8988T (cell line): Measurements from ENCODE around the gene STMND1.

Experiments
- DNase-seq: peaks from one replicate; pipeline ENCODE4 v3.0.0; 2011

The STMND1 gene

DNA sequence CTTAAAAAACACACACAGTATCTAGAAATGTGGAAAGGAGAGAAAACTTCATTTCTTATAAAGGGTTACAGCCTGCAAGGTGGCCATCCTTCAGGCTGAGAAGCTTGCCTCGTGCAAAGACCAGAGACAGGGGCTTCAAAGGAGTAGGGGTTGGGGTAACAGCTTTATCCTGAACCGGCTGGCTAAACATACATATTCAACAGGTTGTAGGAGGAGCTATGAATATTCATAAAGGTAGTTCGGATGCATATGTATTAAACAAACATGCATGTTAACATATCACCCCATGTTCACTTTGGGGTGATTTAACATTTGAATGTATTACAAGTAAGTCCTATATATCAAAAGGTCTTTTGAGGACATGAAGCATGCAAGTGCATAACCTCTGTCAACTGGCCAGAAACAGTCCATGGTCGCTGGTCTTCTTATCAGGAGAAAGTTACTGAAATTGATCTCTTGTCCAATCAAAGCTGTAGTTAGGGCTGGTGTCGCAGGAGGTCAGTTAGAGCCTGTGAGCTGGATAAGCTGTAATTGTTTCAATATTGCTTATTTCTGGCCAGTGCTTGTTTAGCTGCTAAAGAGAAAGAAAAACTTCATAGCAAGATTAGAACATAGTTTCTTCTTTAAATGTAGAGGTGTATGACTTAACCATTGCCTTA is 2.3 kb upstream of the STMND1 start:
- no peak for DNase-seq

DNA sequence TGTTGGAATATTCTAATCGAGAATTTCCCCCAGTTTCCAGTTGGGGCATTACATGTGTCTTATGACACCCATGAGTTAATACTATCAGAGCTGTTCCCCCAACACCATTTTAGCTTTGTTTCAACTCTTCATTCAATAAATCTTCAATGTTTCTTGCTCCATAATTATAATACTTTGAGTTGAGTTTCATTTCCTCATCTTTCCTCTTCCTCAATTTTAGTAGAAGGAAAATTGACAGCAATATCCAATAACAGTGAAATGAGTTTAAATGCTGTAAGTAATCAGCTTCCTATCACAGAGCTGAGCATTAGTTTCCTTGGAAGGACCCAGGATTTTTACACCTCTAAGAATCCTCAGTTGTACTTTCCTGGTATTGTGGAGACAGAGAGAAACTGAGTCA is 1.0 kb upstream of the STMND1 start:
- DNase-seq: no peak

DNA sequence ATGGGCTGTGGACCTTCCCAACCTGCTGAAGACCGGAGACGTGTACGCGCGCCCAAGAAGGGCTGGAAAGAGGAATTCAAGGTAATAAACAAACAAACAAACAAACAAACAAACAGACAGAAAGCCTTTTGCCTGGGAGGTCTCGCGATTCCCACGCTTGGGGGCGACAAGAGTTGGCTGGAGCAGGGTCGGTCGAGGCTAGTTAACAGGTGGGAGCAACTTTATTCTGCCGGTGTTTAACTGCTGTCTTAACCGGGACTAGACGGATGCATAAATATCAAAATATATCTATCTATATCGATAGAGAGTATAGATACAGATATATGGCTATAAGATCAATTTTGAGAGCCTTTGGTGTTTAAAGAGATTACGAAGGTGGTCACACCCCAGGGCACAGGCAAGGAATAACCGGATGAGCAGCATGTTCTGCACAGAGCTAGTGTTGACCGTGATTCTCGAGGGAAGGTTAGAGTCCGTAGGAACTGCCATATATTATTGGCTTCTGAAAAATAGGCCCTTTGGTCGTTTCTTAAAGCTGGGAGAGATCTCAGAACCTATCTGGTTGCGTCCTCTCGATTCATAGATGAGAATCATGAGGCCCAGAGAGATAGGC is 514 bp downstream of the STMND1 start:
- no peak for DNase-seq

DNA sequence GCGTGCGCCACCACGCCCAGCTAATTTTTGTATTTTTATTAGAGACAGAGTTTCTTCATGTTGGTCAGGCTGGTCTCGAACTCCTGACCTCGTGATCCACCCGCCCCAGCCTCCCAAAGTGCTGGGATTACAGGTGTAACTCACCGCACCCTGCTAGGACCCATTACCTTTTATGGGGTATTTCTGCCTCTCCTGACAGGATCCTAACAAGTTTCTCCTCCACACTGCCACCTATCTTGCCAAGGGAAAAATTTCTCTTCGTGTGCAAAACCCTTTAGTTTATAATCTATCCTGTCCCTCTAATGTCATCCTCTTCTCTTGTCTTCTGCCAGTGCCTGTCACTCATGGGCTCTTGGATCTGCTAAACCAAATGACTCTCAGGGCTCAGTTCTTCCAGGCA is 1.9 kb downstream of the STMND1 start:
- no peak for DNase-seq

DNA sequence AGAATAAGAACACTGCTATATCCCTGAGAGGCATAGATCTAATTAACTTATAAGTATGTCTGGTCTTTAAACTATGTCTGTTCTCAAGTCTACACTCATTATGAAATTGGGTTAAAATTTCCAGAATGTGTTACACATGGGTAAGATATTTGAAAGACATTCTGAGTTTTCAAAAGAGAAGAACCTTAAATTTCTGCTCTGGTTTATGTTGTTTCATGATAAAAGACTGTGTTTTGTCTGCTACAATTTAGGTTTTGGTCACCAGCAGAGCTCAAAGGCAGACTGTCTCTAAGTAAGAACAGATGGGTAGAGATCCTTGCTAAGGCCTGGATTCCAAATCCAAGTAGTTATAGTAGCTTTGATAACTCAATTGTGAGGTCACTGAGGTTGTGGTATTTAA is 6.0 kb downstream of the STMND1 start:
- DNase-seq: no peak

DNA sequence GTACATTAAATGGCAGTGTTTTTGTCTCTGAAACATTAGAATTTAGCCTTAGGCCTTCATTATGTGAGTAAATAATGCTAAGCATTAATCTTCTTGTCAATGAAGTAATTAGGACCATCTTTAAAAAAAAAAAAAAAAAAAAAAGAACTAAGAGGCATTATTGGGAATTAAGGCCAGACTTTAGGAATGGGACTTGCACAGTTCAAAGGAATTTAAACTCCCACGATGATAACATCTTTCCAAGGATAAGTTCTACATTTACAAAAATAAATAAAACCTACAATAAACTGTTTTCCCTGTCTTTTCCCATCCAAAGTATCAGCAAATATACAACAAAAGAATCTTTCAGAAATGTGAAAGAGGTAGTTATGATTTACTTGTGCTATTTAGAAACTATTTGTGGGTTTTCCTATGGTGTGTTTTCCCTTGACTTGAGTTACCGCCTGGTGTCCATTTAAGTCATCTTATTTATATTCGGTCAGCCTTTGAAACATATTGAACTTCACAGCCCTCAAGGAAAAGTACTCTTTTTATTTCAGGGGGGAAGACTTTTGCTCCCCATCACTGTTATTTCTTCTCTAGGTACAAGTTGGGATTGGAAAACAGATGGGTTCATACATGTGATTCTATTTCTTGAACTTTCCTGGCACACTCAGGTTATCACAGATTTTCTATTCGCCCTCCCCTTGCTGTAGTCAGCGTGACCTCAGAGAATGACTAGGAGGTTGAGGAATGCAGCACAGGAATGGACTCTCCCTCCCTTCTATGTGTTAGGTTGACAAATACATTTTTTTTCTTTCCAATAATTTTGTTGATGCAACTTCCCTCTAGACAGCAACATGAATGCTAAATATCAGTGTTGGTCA is 13.6 kb downstream of the STMND1 start:
- DNase-seq: no peak

DNA sequence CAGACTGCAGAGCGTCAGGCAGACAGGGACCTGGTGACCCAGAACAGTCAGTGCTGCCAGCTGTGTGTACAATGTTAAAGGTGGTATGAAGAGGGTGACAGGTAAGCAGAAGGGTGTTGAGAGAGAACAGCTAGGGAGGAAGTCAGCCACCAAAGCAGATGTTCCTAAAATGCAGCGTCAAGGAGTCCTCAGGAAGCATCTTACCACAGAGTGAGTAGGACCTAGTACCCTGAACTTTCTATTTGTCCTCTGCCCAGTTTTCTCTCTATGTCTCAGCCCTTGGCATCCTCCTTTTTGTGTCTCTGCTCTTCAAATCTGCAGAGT is 14.2 kb downstream of the STMND1 start:
- DNase-seq: no peak

DNA sequence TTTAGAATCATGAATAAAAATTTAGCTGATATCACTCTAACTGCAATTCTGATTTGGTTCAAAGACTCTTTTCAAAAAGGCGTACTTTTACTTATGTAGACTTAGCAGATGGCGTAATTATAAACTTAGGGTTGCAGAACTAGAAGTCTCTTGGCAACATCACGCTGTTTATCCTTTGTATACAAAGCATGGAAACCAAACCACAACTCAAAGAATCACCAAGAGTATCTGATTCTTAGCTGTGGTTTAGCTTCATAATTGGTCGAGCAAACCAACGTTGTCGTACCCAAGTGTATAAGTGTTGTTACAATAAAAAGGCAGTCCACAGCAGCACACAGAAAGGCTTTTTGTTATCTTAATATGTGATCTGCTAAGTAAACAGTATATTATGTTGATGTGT is 18.2 kb downstream of the STMND1 start:
- no peak for DNase-seq

DNA sequence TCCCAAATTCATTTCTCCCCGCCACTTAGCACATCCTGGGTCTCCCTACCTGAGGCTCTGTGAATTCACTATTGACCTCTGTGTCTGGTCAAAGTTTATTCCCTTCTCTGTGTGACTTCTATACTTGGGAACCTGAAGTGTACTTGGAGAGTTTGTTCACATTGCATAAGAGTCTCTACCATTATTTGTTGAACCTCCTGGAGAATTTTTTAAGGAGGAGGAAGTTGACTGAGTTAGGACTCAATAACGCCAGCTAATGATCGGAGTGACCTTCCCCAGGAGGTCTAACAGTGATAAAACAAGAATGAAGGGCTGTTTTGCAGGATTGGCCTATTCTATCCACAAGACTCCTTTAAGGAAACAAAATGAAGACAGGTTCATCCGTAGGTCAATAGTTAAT is 23.6 kb downstream of the STMND1 start:
- DNase-seq: no peak

DNA sequence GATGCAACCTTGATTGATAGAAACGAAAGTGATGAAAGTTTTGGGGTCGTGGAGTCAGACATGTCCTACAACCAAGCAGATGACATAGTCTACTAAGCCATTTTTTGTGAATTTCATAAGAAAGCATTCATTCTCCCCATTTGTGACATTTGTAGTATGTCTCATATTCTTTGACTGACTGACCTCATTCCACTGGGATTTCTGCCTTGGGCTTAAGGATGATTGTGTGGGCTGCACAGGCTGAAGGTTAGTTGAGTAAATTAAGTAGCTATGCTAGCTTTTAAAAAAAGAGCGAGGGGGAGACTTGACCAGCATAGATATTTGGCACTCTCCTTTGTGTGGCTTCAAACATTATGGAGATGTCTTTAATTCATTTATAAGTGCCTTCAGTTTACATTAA is 28.9 kb downstream of the STMND1 start:
- DNase-seq: no peak

DNA sequence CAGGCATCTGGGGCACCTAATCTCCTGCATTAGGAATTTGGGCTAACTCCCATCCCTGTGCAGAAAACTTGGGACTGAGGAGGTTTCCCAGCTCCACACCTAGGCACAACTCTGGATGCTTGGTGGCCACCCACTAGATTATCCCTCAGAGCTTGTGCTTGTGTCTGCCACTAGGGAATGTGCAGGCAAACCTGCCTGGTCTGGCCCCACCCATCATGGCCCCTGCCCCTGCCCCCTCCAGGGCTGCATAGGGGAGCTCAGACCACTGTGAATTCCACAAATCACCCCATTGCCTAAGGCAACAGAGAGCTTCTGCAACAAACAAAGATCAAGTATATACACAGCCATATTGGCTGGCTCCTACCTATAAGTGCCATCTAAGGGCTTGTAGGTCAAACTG is 31.1 kb downstream of the STMND1 start:
- DNase-seq: no peak

DNA sequence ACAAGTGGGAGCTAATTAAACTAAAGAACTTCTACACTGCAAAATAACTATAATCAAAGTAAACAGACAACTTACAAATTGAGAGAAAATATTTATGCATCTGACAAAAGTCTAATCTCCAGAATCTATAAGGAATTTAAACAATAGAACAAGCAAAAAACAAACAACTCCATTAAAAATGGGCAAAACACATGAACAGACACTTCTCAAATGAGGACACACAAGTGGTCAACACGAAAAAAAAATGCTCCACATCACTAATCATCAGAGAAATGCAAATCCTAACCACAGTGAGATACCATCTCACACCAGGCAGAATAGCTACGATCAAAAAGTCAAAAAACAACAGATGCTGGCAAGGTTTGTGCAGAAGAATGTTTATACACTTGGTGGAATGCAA is 36.2 kb downstream of the STMND1 start:
- no peak for DNase-seq

DNA sequence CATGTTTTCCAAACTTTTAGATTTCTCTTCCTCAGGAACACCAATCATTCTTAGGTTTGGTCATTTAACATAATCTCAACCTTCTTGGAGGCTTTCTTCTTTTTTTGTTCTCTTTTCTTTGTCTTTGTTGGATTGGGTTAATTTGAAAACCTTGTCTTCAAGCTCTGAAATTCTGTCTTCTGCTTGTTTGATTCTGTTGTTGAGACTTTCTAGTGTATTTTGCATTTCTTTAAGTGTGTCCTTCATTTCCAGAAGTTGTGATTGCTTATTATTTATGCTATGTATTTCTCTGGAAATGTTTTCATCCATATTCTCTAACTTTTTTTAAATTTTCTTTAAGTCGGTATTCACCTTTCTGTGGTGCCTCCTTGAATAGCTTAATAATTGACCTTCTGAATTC is 42.2 kb downstream of the STMND1 start:
- no peak for DNase-seq

DNA sequence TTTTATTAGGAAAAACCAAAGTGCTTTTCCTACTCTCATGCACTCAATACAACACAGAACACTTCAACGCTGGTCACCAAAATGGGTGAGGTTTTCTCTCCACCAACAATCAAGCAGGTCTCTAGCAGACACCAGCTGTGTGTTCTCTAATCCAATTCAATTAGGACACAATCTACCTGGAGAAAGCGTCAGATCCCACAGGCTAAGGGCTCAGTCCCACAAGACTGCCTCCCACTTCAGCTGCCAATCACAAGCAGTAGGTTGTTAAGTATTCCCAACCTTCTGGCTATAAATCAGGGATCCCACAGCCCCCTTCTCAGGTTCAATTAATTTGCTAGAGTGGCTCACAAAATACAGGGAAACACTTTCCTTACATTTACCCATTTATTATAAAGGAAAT is 47.7 kb downstream of the STMND1 start:
- DNase-seq: no peak

DNA sequence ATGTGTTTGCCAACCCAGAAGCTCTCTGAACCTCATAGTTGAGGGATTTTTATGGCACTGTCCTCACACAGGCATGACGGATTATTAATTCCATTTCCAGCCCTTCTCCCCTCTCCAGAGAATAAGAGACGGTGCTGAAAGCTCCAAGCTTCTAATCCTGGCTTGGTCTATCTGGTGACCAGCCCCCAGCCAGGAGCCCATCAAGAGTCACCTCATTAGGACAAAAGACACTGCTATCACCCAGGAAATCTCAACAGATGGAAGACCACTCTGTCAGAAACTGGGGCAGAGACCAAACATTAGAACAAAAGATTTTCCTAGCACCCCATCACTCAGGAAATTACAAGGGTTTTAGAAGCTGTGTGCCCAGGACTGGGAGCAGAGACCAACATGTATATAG is 48.2 kb downstream of the STMND1 start:
- no peak for DNase-seq

DNA sequence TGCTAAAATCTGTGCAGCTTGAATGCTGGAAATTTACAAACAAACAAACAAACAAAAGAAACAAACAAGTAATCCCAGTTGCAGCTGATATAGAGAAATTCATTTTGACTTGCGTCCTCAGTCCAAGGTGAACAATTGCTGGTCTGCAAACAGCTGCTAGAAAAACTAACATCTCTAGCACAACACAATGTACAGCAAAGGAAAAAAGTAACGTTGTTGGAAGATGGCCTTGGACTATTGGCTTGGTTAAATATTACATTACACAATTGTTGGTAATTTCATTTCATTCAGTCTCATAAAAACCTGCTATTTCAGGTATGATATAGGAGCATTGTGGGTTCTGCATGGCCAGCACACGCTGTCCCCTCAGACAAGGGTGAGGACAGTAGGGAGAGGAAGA is 50.0 kb downstream of the STMND1 start:
- DNase-seq: no peak

DNA sequence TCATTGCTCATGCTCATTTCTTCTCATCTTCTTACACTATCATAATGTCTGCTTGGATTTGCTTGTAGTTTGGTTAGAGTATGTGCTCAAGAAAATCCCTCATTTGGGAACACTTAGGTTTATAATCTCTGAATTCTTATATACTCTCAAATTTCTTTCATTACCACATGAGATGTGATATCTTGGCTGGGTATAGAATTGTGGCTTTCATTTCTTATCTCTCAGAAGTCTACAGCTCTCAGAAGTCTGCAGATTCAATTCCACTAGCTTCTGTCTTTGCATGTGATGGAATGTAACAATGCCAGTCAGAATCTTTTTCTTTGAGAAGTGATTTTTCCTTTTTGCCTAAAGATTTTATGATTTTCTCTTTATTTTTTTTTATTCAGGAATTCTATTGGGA is 50.9 kb downstream of the STMND1 start:
- DNase-seq: no peak

DNA sequence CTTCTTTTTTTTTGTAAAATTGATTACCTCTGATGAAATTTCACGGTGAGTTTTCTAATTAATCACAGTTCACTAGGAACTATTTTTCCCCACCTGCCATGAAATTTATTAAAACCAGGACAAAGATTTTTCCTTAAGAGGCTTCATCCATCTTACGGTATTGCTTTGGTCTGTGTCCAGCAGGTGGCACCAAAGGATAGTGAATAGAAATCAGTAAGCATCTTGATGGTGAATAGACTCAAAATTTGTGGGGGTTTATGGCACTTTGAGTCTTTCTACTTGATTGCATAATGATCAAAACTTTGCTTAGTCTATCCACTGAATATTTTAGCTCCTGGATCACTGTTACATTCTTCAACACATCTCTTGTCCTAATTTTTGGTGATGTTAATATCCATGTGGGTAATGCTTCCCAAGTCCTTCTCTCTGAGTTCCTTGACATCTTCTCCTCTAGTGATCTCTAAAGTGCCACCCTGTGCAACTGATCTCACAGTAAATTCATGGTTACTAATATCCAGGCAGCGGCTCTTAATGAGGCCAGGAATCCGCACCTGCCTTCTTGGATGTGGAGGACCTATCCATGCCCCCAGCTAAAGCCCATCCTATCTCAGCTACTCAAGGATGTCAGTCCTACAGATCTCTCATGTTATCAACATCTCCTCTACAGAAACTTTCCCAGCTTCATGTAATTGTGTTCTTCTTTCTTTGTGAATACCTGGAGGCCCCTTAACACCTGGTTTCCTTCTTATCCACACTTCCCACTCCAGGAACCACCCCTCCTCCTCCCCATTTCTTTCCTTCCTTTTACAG is 54.5 kb downstream of the STMND1 start:
- no peak for DNase-seq

DNA sequence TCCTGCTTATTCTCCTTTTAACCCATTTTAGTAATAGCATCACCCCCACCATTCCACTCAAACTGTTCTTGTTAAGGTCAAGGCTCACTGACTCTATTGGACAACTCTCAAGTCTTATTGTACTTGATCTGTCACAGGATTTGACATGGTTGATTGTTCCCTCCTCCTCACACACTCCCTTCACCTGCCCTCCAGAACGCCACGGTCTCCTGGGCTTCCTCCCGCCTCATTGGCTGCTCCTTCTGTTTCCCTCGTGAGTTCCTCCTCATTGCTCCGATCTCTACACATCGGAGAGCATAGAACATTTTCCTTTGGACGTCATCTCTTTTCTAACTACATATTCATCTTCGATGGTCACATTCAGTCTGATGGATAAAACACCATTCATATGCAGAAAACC is 55.1 kb downstream of the STMND1 start:
- no peak for DNase-seq

DNA sequence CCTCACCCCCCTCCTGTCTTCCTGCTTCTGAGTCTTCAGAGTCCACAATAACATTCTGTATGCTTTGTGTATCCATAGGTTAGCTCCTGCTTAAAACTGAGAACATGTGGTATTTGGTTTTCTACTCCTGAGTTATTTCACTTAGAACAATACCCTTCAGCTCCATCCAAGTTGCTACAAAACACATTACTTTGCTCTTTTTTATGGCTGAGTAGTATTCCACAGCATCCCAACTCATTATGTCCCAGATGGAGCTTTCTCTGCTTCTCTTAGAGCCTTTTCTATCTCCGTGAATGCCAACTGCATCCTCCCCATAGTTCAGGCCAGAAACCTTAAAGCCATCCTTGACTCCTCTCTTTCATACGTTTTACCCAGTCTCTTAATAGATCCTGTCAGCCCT is 55.8 kb downstream of the STMND1 start:
- DNase-seq: no peak

DNA sequence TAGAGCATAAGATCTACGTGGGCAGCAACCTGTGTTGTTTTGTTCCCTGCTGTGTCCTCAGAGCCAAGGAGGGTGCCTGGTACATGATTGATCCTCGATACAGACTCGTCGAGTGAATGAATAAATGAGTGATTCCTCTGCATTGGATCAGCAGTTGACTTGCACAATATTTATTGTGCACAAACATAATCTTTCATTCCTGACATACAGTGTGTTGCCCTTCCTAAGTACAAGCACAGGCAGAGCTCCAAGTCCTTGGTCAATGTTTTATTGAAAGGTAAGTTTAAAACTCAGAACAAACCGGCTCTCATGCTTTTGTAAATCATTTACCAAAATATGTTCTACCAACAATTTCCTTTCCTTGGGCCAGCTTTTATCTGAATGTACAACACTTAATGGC is 57.4 kb downstream of the STMND1 start:
- no peak for DNase-seq

DNA sequence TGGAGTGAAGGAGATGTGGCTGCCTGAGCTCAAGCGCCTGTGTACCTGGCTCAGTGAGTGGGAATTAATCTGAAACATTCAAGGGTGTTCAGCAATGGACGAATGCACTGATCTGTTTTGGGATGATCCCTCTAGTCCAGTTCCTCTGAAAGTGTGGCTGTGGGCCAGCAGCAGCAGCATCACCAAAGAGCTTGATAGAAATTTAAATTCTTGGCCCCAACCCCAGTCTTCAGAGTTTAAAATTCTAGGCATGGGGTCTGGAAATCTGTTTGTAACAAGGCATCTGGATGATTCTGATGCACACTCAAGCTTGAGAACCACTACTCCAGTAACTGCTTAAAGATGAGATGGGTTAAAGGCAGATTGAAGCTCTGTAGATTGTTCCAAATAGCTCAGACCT is 59.2 kb downstream of the STMND1 start:
- DNase-seq: no peak

DNA sequence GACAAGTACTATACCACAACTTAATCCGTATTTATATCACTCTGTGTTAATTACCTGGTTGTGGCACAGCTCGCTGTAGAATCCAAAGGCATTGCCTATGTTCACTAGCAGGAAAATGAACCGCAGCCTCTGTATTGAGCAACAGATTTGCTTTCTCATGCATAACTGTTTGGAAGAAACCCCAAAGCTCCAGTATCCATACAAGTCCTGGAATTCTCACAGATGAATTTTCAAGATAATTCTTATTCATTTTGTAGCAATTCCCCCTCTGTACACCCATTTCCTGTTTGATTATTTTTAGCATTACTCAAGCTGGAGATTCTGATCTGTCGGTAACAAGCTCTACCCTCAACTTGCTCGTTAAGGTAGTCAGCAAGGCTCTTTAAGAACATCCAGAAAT is 63.5 kb downstream of the STMND1 start:
- no peak for DNase-seq
